ENCODE measurements around the gene FCHSD1.

GRCh38 chr5:141597394-141597793, 53.8 kb downstream of the FCHSD1 start:
- no peak for TF ChIP-seq CTCF (IDR thresholded peaks at IDR 0.05; ENCODE audit: insufficient read depth, low read length)
- no peak for TF ChIP-seq GABPA (IDR thresholded peaks at IDR 0.05; ENCODE audit: low read depth)
